NB4 (cell line): ENCODE results near the gene SV2A.

ENCODE experiments used
- MYC ChIP-seq: IDR thresholded peaks from 2 replicates; pipeline ENCODE4 v1.6.1; 2011; ENCODE audit warnings: low read depth, low read length
- POLR2A ChIP-seq: IDR thresholded peaks from 2 replicates; pipeline ENCODE4 v1.6.1; 2011; ENCODE audit warnings: mild to moderate bottlenecking; ENCODE audit not compliant: insufficient read length; ENCODE audit errors: extremely low read depth
- TF ChIP-seq, protein P1 (sequence below): IDR thresholded peaks from one replicate; pipeline ENCODE4 v1.5.1; 2012; ENCODE audit warnings: low read depth, low read length
- TF ChIP-seq, protein P2 (sequence below): IDR thresholded peaks from 2 replicates; pipeline ENCODE4 v1.6.1; 2011; ENCODE audit warnings: low read depth, low read length

DNA sequence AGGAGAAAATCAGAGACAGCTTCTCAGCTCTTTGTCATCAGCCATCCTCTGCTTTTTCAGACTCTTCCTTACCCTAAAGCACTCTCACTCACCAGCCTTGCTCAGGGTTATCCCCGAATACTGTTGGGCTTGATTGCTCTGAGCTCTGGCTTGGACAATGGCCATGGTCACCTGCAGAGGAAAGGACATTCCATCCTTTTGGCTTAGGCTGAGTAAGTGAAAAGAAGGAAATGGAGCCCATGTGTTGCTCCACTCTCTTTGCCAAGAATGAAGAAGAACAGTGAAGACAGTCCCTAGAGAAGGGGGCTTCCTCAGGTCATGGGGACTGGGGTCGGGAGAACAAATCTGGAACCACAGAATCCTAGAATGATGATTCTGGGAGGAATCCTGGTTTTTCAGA is 16.7 kb upstream of the SV2A start:
- TF ChIP-seq, protein P1, sequence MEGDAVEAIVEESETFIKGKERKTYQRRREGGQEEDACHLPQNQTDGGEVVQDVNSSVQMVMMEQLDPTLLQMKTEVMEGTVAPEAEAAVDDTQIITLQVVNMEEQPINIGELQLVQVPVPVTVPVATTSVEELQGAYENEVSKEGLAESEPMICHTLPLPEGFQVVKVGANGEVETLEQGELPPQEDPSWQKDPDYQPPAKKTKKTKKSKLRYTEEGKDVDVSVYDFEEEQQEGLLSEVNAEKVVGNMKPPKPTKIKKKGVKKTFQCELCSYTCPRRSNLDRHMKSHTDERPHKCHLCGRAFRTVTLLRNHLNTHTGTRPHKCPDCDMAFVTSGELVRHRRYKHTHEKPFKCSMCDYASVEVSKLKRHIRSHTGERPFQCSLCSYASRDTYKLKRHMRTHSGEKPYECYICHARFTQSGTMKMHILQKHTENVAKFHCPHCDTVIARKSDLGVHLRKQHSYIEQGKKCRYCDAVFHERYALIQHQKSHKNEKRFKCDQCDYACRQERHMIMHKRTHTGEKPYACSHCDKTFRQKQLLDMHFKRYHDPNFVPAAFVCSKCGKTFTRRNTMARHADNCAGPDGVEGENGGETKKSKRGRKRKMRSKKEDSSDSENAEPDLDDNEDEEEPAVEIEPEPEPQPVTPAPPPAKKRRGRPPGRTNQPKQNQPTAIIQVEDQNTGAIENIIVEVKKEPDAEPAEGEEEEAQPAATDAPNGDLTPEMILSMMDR = no peak
- TF ChIP-seq, protein P2, sequence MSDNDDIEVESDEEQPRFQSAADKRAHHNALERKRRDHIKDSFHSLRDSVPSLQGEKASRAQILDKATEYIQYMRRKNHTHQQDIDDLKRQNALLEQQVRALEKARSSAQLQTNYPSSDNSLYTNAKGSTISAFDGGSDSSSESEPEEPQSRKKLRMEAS = no peak
- TF ChIP-seq POLR2A = no peak
- no peak for TF ChIP-seq MYC
